Lower lobe of right lung (tissue), 2 donors: Measurements from ENCODE around the gene SCAPER. TPM values are rescaled to one million over a fixed set of nuclear protein-coding genes. Genes with fewer than 3 reads are reported as not detected.

Experiments used
- ATAC-seq, 2 donors: fragments of 200-7000 bp; cut with Tn5 transposase; one replicate each; pipeline ENCODE4 v1.9.1; 2020 to 2022; ENCODE audit warnings: mild to moderate bottlenecking in 2 of 2, moderate library complexity in 2 of 2
- DNase-seq: peaks from one replicate; pipeline ENCODE4 v3.0.0-alpha.2; 2020
- H3K27ac ChIP-seq: fragments of 200-600 bp; one replicate; pipeline ENCODE4 v1.8.0; 2022
- H3K27me3 ChIP-seq: fragments of 200-600 bp; one replicate; pipeline ENCODE4 v1.8.0; 2022; ENCODE audit warnings: low read depth
- H3K36me3 ChIP-seq: fragments of 200-600 bp; one replicate; pipeline ENCODE4 v1.8.0; 2022; ENCODE audit warnings: mild to moderate bottlenecking
- H3K4me1 ChIP-seq: fragments of 200-600 bp; one replicate; pipeline ENCODE4 v1.8.0; 2022
- H3K4me3 ChIP-seq: fragments of 200-600 bp; one replicate; pipeline ENCODE4 v1.8.0; 2022; ENCODE audit warnings: mild to moderate bottlenecking
- H3K9me3 ChIP-seq: fragments of 200-600 bp; one replicate; pipeline ENCODE4 v1.8.0; 2022
- intact Hi-C: fragments of 100-400 bp; cut with DNase I; formaldehyde crosslinking; loops from one replicate; pipeline ENCODE4 v1.11.0; 2022
- total RNA-seq: library from RNA; stranded (reverse); fragmentation: NEBNext Ultra II Directional; extraction: Animal tissue kit (Norgen Biotek cat#: 25700); gene quantifications from one replicate; pipeline ENCODE4 v1.2.1, GENCODE V29; 2021
- TF ChIP-seq, protein P1 (sequence below): fragments of 200-600 bp; IDR thresholded peaks from one replicate; pipeline ENCODE4 v1.8.0; 2022; ENCODE audit warnings: antibody characterized with exemption, mild to moderate bottlenecking
- donor health status: DM: no; HTN: yes; CAD: no; lungs with severe emphysema.

Gene SCAPER
- total RNA-seq, 1 donor from 2014 or later = 34.2 TPM

DNA sequence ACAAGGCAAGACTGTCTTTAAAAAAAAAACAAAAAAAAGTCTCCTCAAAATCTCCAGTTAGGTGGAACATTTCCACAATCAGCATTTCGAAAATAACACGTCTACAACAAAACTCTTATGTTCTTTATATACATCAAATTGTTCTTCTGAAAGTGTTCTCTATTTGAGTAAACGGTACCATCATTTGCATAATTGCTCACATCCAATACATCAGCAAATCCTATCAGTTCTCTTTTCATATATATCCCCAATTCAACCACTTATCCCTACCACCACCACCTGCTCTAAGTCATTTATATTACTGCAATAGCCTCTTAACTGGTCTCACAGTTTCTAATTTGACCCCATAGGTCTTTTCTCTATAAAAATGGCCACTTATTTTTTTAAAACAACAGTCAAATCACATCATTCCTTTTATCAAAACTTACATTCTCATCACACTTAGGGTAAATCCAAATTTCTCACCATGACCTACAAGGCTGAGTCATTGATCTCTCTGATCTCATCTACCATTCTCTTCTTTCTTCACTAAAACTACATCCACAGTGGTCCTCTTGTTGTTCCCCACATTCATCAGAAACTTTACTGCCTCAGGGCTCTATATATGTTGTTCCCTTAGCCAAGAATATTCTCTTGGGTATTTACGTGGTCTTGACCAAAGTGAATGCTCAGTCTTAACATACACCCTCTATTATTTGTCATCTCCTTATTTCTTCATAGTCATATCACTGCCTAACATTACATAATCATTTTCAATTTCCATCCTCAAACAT lies 237.0 kb downstream of the SCAPER start:
- peaks cover 5% of the 10 kb centered on the region for H3K36me3 ChIP-seq
- H3K4me1 ChIP-seq = no peaks in the 10 kb centered on the region
- no peak overlapping the region for H3K27ac ChIP-seq
- intact Hi-C loops = no loop called here
- ATAC-seq = no peak
- H3K4me3 ChIP-seq = no peak overlapping the region
- no peaks in the 10 kb centered on the region for H3K27me3 ChIP-seq
- no peak for DNase-seq
- H3K9me3 ChIP-seq = no peaks in the 10 kb centered on the region
- TF ChIP-seq, protein P1, sequence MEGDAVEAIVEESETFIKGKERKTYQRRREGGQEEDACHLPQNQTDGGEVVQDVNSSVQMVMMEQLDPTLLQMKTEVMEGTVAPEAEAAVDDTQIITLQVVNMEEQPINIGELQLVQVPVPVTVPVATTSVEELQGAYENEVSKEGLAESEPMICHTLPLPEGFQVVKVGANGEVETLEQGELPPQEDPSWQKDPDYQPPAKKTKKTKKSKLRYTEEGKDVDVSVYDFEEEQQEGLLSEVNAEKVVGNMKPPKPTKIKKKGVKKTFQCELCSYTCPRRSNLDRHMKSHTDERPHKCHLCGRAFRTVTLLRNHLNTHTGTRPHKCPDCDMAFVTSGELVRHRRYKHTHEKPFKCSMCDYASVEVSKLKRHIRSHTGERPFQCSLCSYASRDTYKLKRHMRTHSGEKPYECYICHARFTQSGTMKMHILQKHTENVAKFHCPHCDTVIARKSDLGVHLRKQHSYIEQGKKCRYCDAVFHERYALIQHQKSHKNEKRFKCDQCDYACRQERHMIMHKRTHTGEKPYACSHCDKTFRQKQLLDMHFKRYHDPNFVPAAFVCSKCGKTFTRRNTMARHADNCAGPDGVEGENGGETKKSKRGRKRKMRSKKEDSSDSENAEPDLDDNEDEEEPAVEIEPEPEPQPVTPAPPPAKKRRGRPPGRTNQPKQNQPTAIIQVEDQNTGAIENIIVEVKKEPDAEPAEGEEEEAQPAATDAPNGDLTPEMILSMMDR = no peak

DNA sequence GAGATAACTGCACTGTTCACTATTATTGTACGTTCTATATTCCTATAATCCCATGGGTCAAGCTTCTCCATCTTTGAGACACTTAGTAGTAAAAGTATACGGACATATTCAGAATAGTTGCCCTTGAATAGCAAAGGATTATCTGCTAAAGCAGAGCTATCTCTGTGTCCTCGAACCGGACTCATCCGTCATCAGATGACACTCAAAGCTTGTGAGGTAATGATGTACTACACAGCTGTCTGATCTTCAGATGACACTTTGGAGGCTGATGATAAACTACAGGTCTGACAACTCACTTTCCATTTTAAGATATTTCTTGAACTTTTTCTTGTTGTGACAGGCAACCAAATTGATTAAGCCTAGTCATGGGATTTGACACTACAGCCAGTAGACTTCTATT lies 240.2 kb downstream of the SCAPER start:
- peaks cover 5% of the 10 kb centered on the region for H3K36me3 ChIP-seq
- H3K4me3 ChIP-seq = no peak overlapping the region
- no peaks in the 10 kb centered on the region for H3K9me3 ChIP-seq
- DNase-seq = no peak
- TF ChIP-seq, protein P1 = no peak
- no peak for ATAC-seq
- intact Hi-C loops = no loop called here
- H3K27ac ChIP-seq = no peak overlapping the region
- no peaks in the 10 kb centered on the region for H3K4me1 ChIP-seq
- no peaks in the 10 kb centered on the region for H3K27me3 ChIP-seq

DNA sequence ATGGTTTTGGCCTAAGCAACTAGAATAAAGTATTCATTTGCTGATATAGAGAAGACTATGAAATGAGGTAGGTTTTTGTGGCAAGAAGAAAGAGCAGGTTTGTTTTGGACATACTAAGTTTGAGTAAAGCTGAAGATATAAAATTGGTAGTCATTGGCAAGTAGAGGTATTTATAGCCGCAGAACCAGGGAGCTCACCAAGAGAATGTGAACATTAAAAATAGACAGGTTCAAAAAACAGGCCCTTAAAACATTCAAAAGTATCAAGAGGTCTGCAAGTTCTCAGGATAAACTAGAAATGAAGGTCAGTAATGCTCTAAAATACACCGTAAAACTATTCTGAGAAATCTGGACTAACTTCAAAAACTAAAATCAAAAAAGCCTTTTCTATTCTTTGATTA lies 240.7 kb downstream of the SCAPER start:
- no peak for ATAC-seq
- Histone ChIP-seq H3K9me3 (no peaks in the 10 kb centered on the region), H3K36me3 (peaks cover 5% of the 10 kb centered on the region), H3K27ac (no peak overlapping the region), H3K4me1 (no peaks in the 10 kb centered on the region), H3K27me3 (no peaks in the 10 kb centered on the region), H3K4me3 (no peak overlapping the region)
- TF ChIP-seq, protein P1 = no peak
- no peak for DNase-seq
- intact Hi-C loops = no loop called here

DNA sequence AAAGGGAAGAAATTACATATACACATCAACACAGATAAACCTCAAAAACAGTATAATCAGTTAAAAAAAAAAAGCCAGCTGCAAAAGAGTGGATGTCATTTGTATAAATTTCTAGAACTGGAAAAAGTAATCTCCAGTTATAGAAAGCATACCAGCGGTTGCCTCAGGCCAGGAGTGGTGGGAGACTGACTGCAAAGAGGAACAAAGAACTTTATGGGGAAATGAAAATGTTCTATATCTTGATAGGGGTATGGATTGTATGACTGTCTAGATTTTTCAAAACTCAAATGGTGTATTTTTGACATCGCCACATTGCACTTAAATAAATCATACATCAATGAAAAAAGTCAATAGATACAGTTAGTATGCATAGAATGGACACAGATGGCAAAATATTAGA lies 241.6 kb downstream of the SCAPER start:
- intact Hi-C loops = no loop called here
- TF ChIP-seq, protein P1 = no peak
- no peaks in the 10 kb centered on the region for H3K9me3 ChIP-seq
- peaks cover 5% of the 10 kb centered on the region for H3K36me3 ChIP-seq
- no peaks in the 10 kb centered on the region for H3K27me3 ChIP-seq
- no peaks in the 10 kb centered on the region for H3K4me1 ChIP-seq
- H3K27ac ChIP-seq = no peak overlapping the region
- no peak overlapping the region for H3K4me3 ChIP-seq
- ATAC-seq (no peak), DNase-seq (no peak)

DNA sequence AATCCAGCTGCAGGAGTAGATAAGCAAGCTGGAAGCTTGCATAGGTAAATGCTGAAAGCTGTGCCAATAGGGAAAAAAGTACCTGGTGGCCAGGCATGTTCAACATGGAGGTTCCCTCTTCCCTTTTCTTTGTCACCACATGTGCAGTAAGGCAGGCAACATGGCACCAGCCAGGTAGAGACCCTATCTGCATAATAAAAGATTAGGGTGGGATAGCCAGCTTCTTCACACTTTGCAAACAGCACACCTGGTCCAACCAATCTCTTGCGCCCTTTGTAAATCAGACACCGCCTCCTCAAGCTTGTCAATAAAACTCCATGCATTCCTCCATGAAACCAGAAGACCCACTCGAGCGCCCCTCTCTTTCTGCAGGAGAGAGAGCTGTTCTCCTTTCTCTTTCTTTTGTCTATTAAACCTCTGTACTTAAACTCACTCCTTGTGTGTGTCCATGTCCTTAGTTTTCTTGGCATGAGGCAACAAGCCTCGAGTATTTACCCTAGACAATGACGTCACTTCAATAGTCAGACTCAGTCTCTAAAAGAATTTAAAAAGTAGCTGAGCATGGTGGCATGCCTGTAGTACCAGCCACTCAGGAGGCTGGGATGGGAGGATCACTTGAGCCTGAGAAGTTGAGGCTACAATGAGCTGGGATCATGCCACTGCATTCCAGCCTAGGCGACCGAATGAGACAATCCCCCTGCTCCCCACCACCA lies 256.3 kb downstream of the SCAPER start:
- ATAC-seq (no peak), DNase-seq (no peak)
- intact Hi-C loops = no loop called here
- Histone ChIP-seq H3K27ac (no peak overlapping the region), H3K27me3 (no peaks in the 10 kb centered on the region), H3K4me1 (no peaks in the 10 kb centered on the region), H3K4me3 (no peak overlapping the region), H3K36me3 (no peaks in the 10 kb centered on the region), H3K9me3 (no peaks in the 10 kb centered on the region)
- TF ChIP-seq, protein P1 = no peak
